MM.1S (cell line): ENCODE data around the gene HAND2.

Experiments
- EZH2phosphoT487 ChIP-seq: fragments of 300-600 bp; sonication (generic); IDR thresholded peaks from 2 replicates; pipeline ENCODE4 v1.6.1; 2018; ENCODE audit warnings: antibody characterized with exemption, low read length
- TF ChIP-seq, protein P1 (sequence below): fragments of 300-600 bp; sonication (generic); IDR thresholded peaks from 2 replicates; pipeline ENCODE4 v1.5.1; 2016; ENCODE audit warnings: antibody characterized with exemption, low read length, mixed read lengths

GRCh38 chr4:173499658-173500535 lies 30.1 kb downstream of the HAND2 start:
- TF ChIP-seq EZH2phosphoT487: no peak
- TF ChIP-seq, protein P1, sequence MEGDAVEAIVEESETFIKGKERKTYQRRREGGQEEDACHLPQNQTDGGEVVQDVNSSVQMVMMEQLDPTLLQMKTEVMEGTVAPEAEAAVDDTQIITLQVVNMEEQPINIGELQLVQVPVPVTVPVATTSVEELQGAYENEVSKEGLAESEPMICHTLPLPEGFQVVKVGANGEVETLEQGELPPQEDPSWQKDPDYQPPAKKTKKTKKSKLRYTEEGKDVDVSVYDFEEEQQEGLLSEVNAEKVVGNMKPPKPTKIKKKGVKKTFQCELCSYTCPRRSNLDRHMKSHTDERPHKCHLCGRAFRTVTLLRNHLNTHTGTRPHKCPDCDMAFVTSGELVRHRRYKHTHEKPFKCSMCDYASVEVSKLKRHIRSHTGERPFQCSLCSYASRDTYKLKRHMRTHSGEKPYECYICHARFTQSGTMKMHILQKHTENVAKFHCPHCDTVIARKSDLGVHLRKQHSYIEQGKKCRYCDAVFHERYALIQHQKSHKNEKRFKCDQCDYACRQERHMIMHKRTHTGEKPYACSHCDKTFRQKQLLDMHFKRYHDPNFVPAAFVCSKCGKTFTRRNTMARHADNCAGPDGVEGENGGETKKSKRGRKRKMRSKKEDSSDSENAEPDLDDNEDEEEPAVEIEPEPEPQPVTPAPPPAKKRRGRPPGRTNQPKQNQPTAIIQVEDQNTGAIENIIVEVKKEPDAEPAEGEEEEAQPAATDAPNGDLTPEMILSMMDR: no peak
